ENCODE measurements around the gene HSD17B12. TPM values are rescaled to one million over a fixed set of nuclear protein-coding genes. Genes with fewer than 3 reads are reported as not detected.

The HSD17B12 gene
- total and polyA plus RNA-seq, 12 donors: 32.9 to 122 (median 79.1) TPM

DNA sequence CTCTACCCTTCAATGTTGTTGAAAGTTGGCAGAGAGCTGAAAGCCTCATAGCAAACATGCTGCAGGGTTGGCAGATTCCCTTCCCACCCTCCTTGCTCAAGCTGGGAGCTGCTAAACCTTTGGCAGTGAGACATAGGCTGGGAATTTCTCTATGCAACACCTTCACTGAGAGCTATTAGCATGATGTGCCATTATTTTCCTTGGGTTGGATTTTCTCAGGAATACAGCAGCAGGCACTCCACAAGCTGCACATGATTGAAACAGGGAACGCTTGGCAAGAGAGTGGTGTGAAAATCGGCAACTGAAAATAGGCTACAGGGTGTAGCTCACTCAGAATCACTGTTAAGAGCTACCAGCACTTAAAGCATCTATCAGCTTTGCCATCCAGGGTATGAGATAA is 190.5 kb downstream of the HSD17B12 start:
- ATAC-seq (no peak), DNase-seq (no peak)
- Histone ChIP-seq H3K27me3 (peaks cover 0 to 50% (median 43%) of the 10 kb centered on the region in 7 donors), H3K27ac (no peak overlapping the region), H3K9me3 (peaks cover 0 to 7% (median 0%) of the 10 kb centered on the region in 11 donors), H3K4me3 (no peak overlapping the region), H3K4me1 (peaks cover 0 to 18% (median 0%) of the 10 kb centered on the region in 9 donors), H3K36me3 (no peaks in the 10 kb centered on the region)
- no peak for TF ChIP-seq CTCF (IDR thresholded peaks at IDR 0.05)
- WGBS, 2 donors: 67 to 75% methylated on average over 2 of the region's 2 CpGs
- intact Hi-C loops (cut with DNase I): no loop called here

DNA sequence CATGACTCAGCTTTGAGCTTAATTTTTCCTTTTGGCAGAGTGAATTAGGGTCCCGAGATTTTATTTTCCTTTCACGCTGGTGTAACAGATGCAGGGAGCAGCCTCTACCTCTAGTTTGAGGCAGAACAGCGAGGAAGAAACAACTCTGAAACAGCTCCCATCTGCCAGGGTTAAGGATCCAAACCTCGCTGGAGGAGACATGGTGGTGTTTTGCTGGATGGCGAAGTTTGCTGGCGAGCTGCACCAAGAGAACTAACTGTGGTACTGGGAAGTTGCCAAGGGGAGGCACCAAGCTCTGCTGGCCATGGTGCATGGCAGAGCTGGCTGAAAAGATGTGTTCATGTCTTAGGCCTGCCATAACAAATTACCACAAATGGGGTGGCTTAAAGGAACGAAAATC is 192.5 kb downstream of the HSD17B12 start:
- H3K4me3 ChIP-seq: no peak overlapping the region
- H3K4me1 ChIP-seq: peaks cover 0 to 18% (median 0%) of the 10 kb centered on the region in 9 donors
- peaks cover 0 to 69% (median 50%) of the 10 kb centered on the region in 7 donors for H3K27me3 ChIP-seq
- TF ChIP-seq CTCF (IDR thresholded peaks at IDR 0.05): no peak
- H3K27ac ChIP-seq: no peak overlapping the region
- DNase-seq: no peak
- 74 to 80% methylated on average over 7 of the region's 7 CpGs for WGBS, 2 donors
- H3K9me3 ChIP-seq: peaks cover 0 to 2% (median 0%) of the 10 kb centered on the region in 11 donors
- no peak for ATAC-seq
- no peaks in the 10 kb centered on the region for H3K36me3 ChIP-seq
- intact Hi-C loops (cut with DNase I): no loop called here

- Histone ChIP-seq H3K27ac (no peak overlapping the region), H3K4me3 (no peak overlapping the region), H3K9me3 (peaks cover 0 to 2% (median 0%) of the 10 kb centered on the region in 11 donors), H3K36me3 (no peaks in the 10 kb centered on the region), H3K4me1 (peaks cover 0 to 7% (median 0%) of the 10 kb centered on the region in 9 donors), H3K27me3 (peaks cover 0 to 78% (median 50%) of the 10 kb centered on the region in 7 donors)
- intact Hi-C loops (cut with DNase I): no loop called here
- 77 to 78% methylated on average over 3 of the region's 3 CpGs for WGBS, 2 donors
- no peak for TF ChIP-seq CTCF (IDR thresholded peaks at IDR 0.05)
- DNase-seq: no peak
- ATAC-seq: no peak
These were observed 193.5 kb downstream of the HSD17B12 start for GRCh38 chr11:43874078-43874477.

GRCh38 chr11:43874738-43875137 is 194.2 kb downstream of the HSD17B12 start:
- no peaks in the 10 kb centered on the region for H3K36me3 ChIP-seq
- no peak overlapping the region for H3K4me3 ChIP-seq
- peaks cover 0 to 83% (median 46%) of the 10 kb centered on the region in 7 donors for H3K27me3 ChIP-seq
- H3K27ac ChIP-seq: no peak overlapping the region
- 24 to 31% methylated on average over 1 of the region's 1 CpG for WGBS, 2 donors
- DNase-seq (no peak), ATAC-seq (no peak)
- TF ChIP-seq CTCF (IDR thresholded peaks at IDR 0.05): no peak
- peaks cover 0 to 6% (median 0%) of the 10 kb centered on the region in 9 donors for H3K4me1 ChIP-seq
- intact Hi-C loops (cut with DNase I): no loop called here
- peaks cover 0 to 2% (median 0%) of the 10 kb centered on the region in 11 donors for H3K9me3 ChIP-seq

Data from heart right ventricle (tissue), 16 donors.